Astrocyte (in vitro differentiated cells and primary cell): ENCODE data around the gene NSUN3.

ENCODE experiments used
- EZH2 ChIP-seq: IDR thresholded peaks from 2 replicates; pipeline ENCODE4 v1.6.1; 2012; ENCODE audit warnings: mild to moderate bottlenecking, low read length, inconsistent platforms; ENCODE audit not compliant: insufficient read depth
- TF ChIP-seq, protein P1 (sequence below): IDR thresholded peaks from 2 replicates; pipeline ENCODE4 v1.5.1; 2011; ENCODE audit warnings: low read depth, mild to moderate bottlenecking, inconsistent platforms, low read length, moderate library complexity; ENCODE audit not compliant: insufficient read depth

GRCh38 chr3:94117729-94118128, 54.9 kb downstream of the NSUN3 start:
- TF ChIP-seq, protein P1, sequence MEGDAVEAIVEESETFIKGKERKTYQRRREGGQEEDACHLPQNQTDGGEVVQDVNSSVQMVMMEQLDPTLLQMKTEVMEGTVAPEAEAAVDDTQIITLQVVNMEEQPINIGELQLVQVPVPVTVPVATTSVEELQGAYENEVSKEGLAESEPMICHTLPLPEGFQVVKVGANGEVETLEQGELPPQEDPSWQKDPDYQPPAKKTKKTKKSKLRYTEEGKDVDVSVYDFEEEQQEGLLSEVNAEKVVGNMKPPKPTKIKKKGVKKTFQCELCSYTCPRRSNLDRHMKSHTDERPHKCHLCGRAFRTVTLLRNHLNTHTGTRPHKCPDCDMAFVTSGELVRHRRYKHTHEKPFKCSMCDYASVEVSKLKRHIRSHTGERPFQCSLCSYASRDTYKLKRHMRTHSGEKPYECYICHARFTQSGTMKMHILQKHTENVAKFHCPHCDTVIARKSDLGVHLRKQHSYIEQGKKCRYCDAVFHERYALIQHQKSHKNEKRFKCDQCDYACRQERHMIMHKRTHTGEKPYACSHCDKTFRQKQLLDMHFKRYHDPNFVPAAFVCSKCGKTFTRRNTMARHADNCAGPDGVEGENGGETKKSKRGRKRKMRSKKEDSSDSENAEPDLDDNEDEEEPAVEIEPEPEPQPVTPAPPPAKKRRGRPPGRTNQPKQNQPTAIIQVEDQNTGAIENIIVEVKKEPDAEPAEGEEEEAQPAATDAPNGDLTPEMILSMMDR: no peak
- no peak for TF ChIP-seq EZH2
